Hepatocyte (in vitro differentiated cells): ENCODE data around the gene FMOD. TPM values are rescaled to one million over a fixed set of nuclear protein-coding genes. Genes with fewer than 3 reads are reported as not detected.

Experiments
- DNase-seq: peaks from one replicate; pipeline ENCODE4 v3.0.0-alpha.2; 2016; ENCODE audit warnings: low spot score
- H2AFZ ChIP-seq: fragments of 200-600 bp; sonication (generic); 2 replicates; pipeline ENCODE4 v1.6.0; 2016; ENCODE audit warnings: antibody characterized with exemption, mild to moderate bottlenecking
- H3K27ac ChIP-seq: fragments of 200-600 bp; sonication (generic); 2 replicates; pipeline ENCODE4 v1.5.1; 2016; ENCODE audit warnings: mild to moderate bottlenecking
- H3K27me3 ChIP-seq: fragments of 200-600 bp; sonication (generic); 2 replicates; pipeline ENCODE4 v1.6.1; 2016
- H3K36me3 ChIP-seq: fragments of 200-600 bp; sonication (generic); replicated peaks from 2 replicates; pipeline ENCODE4 v1.5.1; 2016; ENCODE audit warnings: low read depth; ENCODE audit not compliant: insufficient read depth
- H3K4me1 ChIP-seq: fragments of 200-600 bp; sonication (generic); 2 replicates; pipeline ENCODE4 v1.5.1; 2016; ENCODE audit warnings: mild to moderate bottlenecking, moderate library complexity; ENCODE audit not compliant: insufficient read depth
- H3K4me2 ChIP-seq: fragments of 200-600 bp; sonication (generic); 2 replicates; pipeline ENCODE4 v1.6.0; 2016
- H3K4me3 ChIP-seq: fragments of 200-600 bp; sonication (generic); 2 replicates; pipeline ENCODE4 v1.5.1; 2016; ENCODE audit warnings: mild to moderate bottlenecking
- H3K79me2 ChIP-seq: fragments of 200-600 bp; sonication (generic); 2 replicates; pipeline ENCODE4 v1.6.0; 2017; ENCODE audit warnings: mild to moderate bottlenecking
- H3K9me2 ChIP-seq: fragments of 200-600 bp; sonication (generic); replicated peaks from 2 replicates; pipeline ENCODE4 v1.6.0; 2017; ENCODE audit warnings: mild to moderate bottlenecking; ENCODE audit not compliant: insufficient read depth
- H3K9me3 ChIP-seq: fragments of 200-600 bp; sonication (generic); 2 replicates; pipeline ENCODE4 v1.5.1; 2016; ENCODE audit warnings: low read depth, mild to moderate bottlenecking
- H4K20me1 ChIP-seq: fragments of 200-600 bp; sonication (generic); 2 replicates; pipeline ENCODE4 v1.6.0; 2016; ENCODE audit warnings: mild to moderate bottlenecking; ENCODE audit not compliant: insufficient read depth, poor library complexity, severe bottlenecking
- CTCF ChIP-seq: fragments of 200-600 bp; sonication (generic); IDR thresholded peaks from 2 replicates; pipeline ENCODE4 v1.5.1; 2016; ENCODE audit warnings: antibody characterized with exemption, mild to moderate bottlenecking; ENCODE audit not compliant: poor library complexity
- EZH2 ChIP-seq: fragments of 200-600 bp; sonication (generic); IDR thresholded peaks from 2 replicates; pipeline ENCODE4 v1.6.1; 2016; ENCODE audit warnings: antibody characterized with exemption, mild to moderate bottlenecking, borderline replicate concordance
- EZH2phosphoT487 ChIP-seq: fragments of 200-600 bp; sonication (generic); IDR thresholded peaks from one replicate; pipeline ENCODE4 v1.6.1; 2018; ENCODE audit warnings: antibody characterized with exemption, mild to moderate bottlenecking, low read depth, moderate library complexity; ENCODE audit not compliant: unreplicated experiment, severe bottlenecking
- WGBS: methylation state at CpG from one replicate; pipeline ENCODE4 v1.1.6; 2016; ENCODE audit warnings: low lambda C conversion rate; ENCODE audit errors: missing lambda C conversion rate; 5-methylcytosine and 5-hydroxymethylcytosine counted together
- polyA plus RNA-seq: library from polyadenylated mRNA; unstranded; fragments of >200 nt; fragmentation: Nextera tagmentation; extraction: Ambion mirVana; gene quantifications from 2 replicates; pipeline ENCODE4 v1.2.1, GENCODE V29; 2016
- small RNA-seq: library from RNA; depleted of rRNA; stranded (forward); fragments of <200 nt; gene quantifications from one replicate; pipeline ENCODE3, GENCODE V24; 2014
- total RNA-seq: library from RNA; depleted of rRNA; stranded (reverse); fragments of >200 nt; gene quantifications from 2 replicates; pipeline ENCODE4 v1.2.3, GENCODE V29; 2014

FMOD gene
- total and polyA plus RNA-seq, 2 experiments from 2014 or later: 118 to 161 TPM

GRCh38 chr1:203295796-203296195 is 55.1 kb downstream of the FMOD start:
- DNase-seq: no peak
- Histone ChIP-seq H2AFZ (no peak overlapping the region), H3K79me2 (no peaks in the 10 kb centered on the region), H3K4me1 (peaks cover 14% of the 10 kb centered on the region), H3K4me3 (no peak overlapping the region), H3K9me2 (no peaks in the 10 kb centered on the region), H3K27ac (no peak overlapping the region), H4K20me1 (no peaks in the 10 kb centered on the region), H3K27me3 (no peaks in the 10 kb centered on the region), H3K4me2 (no peak overlapping the region), H3K36me3 (no peaks in the 10 kb centered on the region), H3K9me3 (no peaks in the 10 kb centered on the region)
- no peak for TF ChIP-seq EZH2
- no peak for TF ChIP-seq CTCF
- no peak for TF ChIP-seq EZH2phosphoT487
- WGBS: 60% methylated on average over 1 of the region's 1 CpG

- Histone ChIP-seq H3K36me3 (no peaks in the 10 kb centered on the region), H3K27me3 (no peaks in the 10 kb centered on the region), H3K27ac (peak overlapping the region; percentile 95), H3K4me1 (peaks cover 48% of the 10 kb centered on the region), H3K9me3 (no peaks in the 10 kb centered on the region), H3K4me2 (peak overlapping the region; percentile 63), H2AFZ (no peak overlapping the region), H3K79me2 (no peaks in the 10 kb centered on the region), H3K9me2 (no peaks in the 10 kb centered on the region), H3K4me3 (no peak overlapping the region), H4K20me1 (no peaks in the 10 kb centered on the region)
- no peak for TF ChIP-seq EZH2phosphoT487
- TF ChIP-seq CTCF: no peak
- 63% methylated on average over 17 of the region's 17 CpGs for WGBS
- peak; percentile 84 for DNase-seq
These were observed 59.5 kb downstream of the FMOD start for GRCh38 chr1:203291201-203292096.

Small RNAs within 50 kb of the gene (small RNA-seq; reads per million reads assigned to genes)
- gene AL359837.1: not detected
- gene RNU6-487P: not detected

Other genes starting within 250 kb of the FMOD start
- gene ADORA1, start 223.4 kb downstream of the FMOD start, total RNA-seq: 2.3 and 2.4 TPM in 2 replicates
- 1.6 and 2.0 TPM in 2 replicates for gene ADORA1, start 223.4 kb downstream of the FMOD start, polyA plus RNA-seq
- gene MYBPH, start 175.3 kb downstream of the FMOD start, total RNA-seq: not detected in 2 replicates
- gene MYBPH, start 175.3 kb downstream of the FMOD start, polyA plus RNA-seq: 0.70 TPM in 1 of 2 replicates, not detected in the other
- 8.4 and 12.8 TPM in 2 replicates for gene CHI3L1, start 164.4 kb downstream of the FMOD start, total RNA-seq
- gene CHI3L1, start 164.4 kb downstream of the FMOD start, polyA plus RNA-seq: 21.8 and 25.3 TPM in 2 replicates
- gene CHIT1, start 121.4 kb downstream of the FMOD start, total RNA-seq: 0.20 and 0.93 TPM in 2 replicates
- 0.30 and 1.1 TPM in 2 replicates for gene CHIT1, start 121.4 kb downstream of the FMOD start, polyA plus RNA-seq
- 192 and 197 TPM in 2 replicates for gene BTG2, start 45.6 kb downstream of the FMOD start, total RNA-seq
- gene BTG2, start 45.6 kb downstream of the FMOD start, polyA plus RNA-seq: 253 and 274 TPM in 2 replicates
- gene PRELP, start 124.7 kb upstream of the FMOD start, total RNA-seq: 0.83 and 0.84 TPM in 2 replicates
- 8.7 and 10.8 TPM in 2 replicates for gene PRELP, start 124.7 kb upstream of the FMOD start, polyA plus RNA-seq
- gene OPTC, start 143.0 kb upstream of the FMOD start, total RNA-seq: not detected in 2 replicates
- gene OPTC, start 143.0 kb upstream of the FMOD start, polyA plus RNA-seq: 0.28 TPM in 1 of 2 replicates, not detected in the other